Type B pancreatic cell (in vitro differentiated cells): ENCODE data around the gene HK1. TPM values are rescaled to one million over a fixed set of nuclear protein-coding genes. Genes with fewer than 3 reads are reported as not detected.

Experiments
- DNase-seq: peaks from one replicate; pipeline ENCODE4 v3.0.0; 2021; ENCODE audit warnings: mixed read lengths; ENCODE audit not compliant: unreplicated experiment; ENCODE audit errors: extremely low spot score
- H3K27ac Mint-ChIP-seq: 2 replicates; pipeline ENCODE4 v1.8.0; 2021; ENCODE audit warnings: mild to moderate bottlenecking, mixed read lengths
- H3K27me3 Mint-ChIP-seq: 2 replicates; pipeline ENCODE4 v1.8.0; 2021; ENCODE audit warnings: mixed read lengths
- H3K36me3 Mint-ChIP-seq: 2 replicates; pipeline ENCODE4 v1.8.0; 2021; ENCODE audit warnings: mixed read lengths
- H3K4me1 Mint-ChIP-seq: one replicate; pipeline ENCODE4 v1.8.0; 2021; ENCODE audit warnings: mixed read lengths; ENCODE audit not compliant: unreplicated experiment
- H3K4me3 Mint-ChIP-seq: 2 replicates; pipeline ENCODE4 v1.8.0; 2021; ENCODE audit warnings: mild to moderate bottlenecking, mixed read lengths
- H3K9me3 Mint-ChIP-seq: 2 replicates; pipeline ENCODE4 v1.8.0; 2021; ENCODE audit warnings: mixed read lengths
- total RNA-seq: library from RNA; stranded (reverse); gene quantifications from 2 replicates; pipeline ENCODE4 v1.2.1, GENCODE V29; 2021; ENCODE audit warnings: low replicate concordance
- TF ChIP-seq, protein P1 (sequence below): fragments of 200-600 bp; sonication (generic); conservative IDR thresholded peaks from 2 replicates; pipeline ENCODE4 v1.5.0; 2021; ENCODE audit warnings: antibody characterized with exemption, mild to moderate bottlenecking

The HK1 gene
- total RNA-seq, 1 donor from 2014 or later, result 60.8 TPM

GRCh38 chr10:69234447-69234846 is 43.8 kb upstream of the HK1 start:
- no peak for DNase-seq
- H3K9me3 Mint-ChIP-seq, result no peaks in the 10 kb centered on the region
- no peak overlapping the region for H3K27ac Mint-ChIP-seq
- TF ChIP-seq, protein P1, sequence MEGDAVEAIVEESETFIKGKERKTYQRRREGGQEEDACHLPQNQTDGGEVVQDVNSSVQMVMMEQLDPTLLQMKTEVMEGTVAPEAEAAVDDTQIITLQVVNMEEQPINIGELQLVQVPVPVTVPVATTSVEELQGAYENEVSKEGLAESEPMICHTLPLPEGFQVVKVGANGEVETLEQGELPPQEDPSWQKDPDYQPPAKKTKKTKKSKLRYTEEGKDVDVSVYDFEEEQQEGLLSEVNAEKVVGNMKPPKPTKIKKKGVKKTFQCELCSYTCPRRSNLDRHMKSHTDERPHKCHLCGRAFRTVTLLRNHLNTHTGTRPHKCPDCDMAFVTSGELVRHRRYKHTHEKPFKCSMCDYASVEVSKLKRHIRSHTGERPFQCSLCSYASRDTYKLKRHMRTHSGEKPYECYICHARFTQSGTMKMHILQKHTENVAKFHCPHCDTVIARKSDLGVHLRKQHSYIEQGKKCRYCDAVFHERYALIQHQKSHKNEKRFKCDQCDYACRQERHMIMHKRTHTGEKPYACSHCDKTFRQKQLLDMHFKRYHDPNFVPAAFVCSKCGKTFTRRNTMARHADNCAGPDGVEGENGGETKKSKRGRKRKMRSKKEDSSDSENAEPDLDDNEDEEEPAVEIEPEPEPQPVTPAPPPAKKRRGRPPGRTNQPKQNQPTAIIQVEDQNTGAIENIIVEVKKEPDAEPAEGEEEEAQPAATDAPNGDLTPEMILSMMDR, result no peak
- peaks cover 10% of the 10 kb centered on the region for H3K4me1 Mint-ChIP-seq
- no peaks in the 10 kb centered on the region for H3K36me3 Mint-ChIP-seq
- H3K4me3 Mint-ChIP-seq, result no peak overlapping the region
- H3K27me3 Mint-ChIP-seq, result peaks cover 11% of the 10 kb centered on the region

DNA sequence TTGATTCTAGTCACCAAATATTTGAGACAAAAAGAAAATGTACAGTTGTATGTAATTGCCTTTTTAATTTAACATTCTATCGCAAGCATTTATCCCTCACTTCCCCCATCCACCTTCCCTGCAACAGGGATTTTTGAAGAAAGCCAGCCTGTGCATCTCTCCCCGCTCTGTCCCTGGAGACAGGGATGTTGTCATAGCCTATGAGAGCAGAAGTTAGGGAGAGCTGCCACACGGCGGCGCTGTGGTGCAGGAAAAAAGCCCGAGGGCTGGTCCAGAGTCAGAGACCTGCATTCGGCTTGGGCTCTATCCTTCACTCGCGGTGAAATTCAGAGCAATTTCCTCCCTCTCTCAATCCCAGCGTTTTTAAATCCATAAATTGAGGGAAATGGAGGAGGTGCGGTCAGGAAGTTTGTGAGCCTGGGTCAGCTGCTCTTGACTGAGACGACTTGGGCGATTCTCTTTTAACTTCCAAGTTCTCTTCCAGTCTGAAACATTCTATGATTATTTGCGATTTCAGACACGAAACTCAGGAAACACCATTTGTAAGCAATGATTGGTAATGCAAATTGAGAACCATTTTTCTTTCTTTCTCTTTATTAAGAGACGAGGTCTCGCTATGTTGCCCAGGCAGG is 40.7 kb upstream of the HK1 start:
- TF ChIP-seq, protein P1, result peak; percentile 96
- peak; percentile 90 for DNase-seq
- Mint-ChIP-seq H3K4me3 (no peak overlapping the region), H3K27me3 (peaks cover 5% of the 10 kb centered on the region), H3K9me3 (no peaks in the 10 kb centered on the region), H3K36me3 (no peaks in the 10 kb centered on the region), H3K4me1 (peaks cover 6% of the 10 kb centered on the region), H3K27ac (no peak overlapping the region)

DNA sequence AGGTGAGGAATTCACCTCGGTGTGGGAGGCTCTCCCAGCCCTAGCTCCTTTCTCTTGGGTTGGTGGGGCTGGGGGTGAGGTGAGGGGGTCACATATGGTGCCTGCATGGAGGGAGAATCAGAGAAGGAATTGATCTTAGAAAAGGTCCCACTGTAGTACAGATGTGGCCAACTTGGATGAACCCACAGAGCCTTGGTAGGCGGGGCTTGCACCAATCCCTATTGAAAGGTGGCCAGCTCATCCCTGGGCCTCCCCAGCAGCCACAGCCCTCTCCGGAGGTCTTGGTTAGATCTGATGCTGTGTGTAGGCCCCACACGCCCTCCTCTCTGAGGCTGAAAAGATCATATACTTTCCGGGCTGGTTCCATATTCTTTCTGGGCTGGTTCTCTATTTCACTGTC is 39.2 kb upstream of the HK1 start:
- DNase-seq, result no peak
- Mint-ChIP-seq H3K4me1 (no peaks in the 10 kb centered on the region), H3K27me3 (peaks cover 5% of the 10 kb centered on the region), H3K27ac (no peak overlapping the region), H3K4me3 (no peak overlapping the region), H3K9me3 (no peaks in the 10 kb centered on the region), H3K36me3 (no peaks in the 10 kb centered on the region)
- TF ChIP-seq, protein P1, result no peak

DNA sequence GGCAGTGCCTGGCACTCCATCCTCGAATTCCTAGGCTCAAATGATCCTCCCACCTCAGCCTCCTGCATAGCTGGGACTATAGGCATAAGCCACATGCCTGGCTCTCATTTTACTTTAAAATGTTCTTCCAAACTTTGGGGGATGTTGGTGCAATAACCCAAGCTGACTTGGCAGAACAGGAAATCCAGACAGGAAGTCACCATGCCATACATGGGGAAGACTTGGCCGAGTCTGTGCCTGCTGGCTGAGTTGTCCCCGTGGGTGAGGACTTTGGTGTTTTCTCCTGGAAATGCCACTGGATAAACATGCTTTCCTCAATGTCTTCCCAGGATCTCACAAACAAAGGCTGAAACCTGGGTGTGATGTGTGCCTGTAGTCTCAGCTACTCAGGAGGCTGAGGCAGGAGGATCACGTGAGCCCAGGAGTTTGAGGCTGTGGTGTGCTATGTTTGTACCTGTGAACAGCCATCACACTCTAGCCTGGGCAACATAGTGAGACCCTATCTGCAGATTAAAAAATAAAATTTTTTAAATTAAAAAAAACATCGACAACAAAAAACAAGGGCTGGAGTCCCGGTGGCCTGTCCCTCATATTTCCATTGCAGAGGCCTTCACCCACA is 38.4 kb upstream of the HK1 start:
- Mint-ChIP-seq H3K4me1 (no peaks in the 10 kb centered on the region), H3K27me3 (peaks cover 5% of the 10 kb centered on the region), H3K36me3 (no peaks in the 10 kb centered on the region), H3K27ac (no peak overlapping the region), H3K4me3 (no peak overlapping the region), H3K9me3 (no peaks in the 10 kb centered on the region)
- TF ChIP-seq, protein P1, result no peak
- no peak for DNase-seq

DNA sequence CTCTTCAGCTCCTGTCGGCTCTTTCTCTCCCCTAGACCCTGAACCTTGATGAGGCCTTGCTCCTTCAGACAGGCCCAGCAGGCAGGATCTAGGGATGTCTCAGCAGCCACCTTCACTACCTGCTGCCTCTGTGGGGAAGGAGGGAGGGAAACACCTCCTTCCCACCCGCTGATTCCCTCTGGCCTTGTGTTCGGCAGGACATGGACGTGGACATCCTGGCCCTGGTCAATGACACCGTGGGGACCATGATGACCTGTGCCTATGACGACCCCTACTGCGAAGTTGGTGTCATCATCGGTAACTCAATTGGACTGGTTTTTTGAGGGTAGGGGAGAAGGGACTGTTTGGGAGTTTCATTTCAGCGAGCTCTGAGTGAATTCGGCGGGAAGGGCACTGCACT is 37.8 kb upstream of the HK1 start:
- Mint-ChIP-seq H3K27ac (no peak overlapping the region), H3K4me3 (no peak overlapping the region), H3K4me1 (no peaks in the 10 kb centered on the region), H3K27me3 (peaks cover 5% of the 10 kb centered on the region), H3K36me3 (no peaks in the 10 kb centered on the region), H3K9me3 (no peaks in the 10 kb centered on the region)
- no peak for DNase-seq
- TF ChIP-seq, protein P1, result no peak
